Right kidney (tissue), 1 donor: ENCODE results near the gene ZNF45.
A peak's percentile ranks its signal among the peaks of the same experiment; 100 is the strongest.
"Not testable (repeated sequence)": the region's sequence is repeated elsewhere in the genome, so short reads cannot be mapped to it uniquely, and the experiment has no call there.

ENCODE experiments used
- DNase-seq: peaks from one replicate; pipeline ENCODE4 v3.0.0-alpha.2; 2016

The ZNF45 gene

GRCh38 chr19:43913383-43913782, 21.7 kb downstream of the ZNF45 start:
- DNase-seq = no peak

- DNase-seq = no peak
Observed at GRCh38 chr19:43910884-43911283, 24.2 kb downstream of the ZNF45 start.

DNA sequence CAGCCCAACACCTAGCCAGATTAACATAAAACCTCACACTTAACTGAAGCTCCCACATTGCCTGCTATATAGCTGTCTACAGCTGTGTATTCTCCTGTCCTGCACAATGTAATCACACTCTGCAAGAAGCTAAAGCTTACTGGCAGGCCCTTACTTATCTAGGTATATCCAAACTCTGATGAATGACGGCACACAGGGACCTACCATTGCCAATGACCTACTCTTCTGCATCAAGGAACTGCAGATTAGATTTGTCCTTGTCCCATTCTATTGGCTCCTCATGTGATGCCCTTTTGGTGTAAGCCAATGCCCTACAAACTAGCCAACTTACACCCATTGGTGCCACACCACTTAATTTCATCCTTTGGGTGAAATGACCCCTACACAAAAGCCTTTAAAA, 26.4 kb downstream of the ZNF45 start:
- DNase-seq = no peak

DNA sequence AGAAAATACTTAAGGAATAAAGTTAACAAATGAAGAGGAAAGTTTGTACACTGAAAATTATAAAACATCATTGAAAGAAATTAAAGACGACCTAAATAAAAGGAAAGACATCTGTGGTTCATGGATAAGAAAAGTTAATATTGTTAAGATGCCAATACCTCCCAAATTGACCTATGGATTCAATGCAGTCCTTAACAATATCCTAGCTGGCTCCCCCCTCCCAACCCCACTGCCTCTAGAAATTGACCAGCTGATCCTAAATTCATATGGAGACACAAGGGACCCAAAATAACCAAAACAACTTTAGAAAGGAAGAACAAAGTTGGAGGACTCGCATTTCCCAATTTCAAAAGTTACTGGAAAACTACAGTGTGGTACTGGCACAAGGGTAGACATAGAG, 28.3 kb downstream of the ZNF45 start:
- no peak for DNase-seq

- DNase-seq = no peak
Observed at GRCh38 chr19:43905897-43906296, 29.2 kb downstream of the ZNF45 start.

GRCh38 chr19:43902399-43902798, 32.7 kb downstream of the ZNF45 start:
- DNase-seq = no peak

DNA sequence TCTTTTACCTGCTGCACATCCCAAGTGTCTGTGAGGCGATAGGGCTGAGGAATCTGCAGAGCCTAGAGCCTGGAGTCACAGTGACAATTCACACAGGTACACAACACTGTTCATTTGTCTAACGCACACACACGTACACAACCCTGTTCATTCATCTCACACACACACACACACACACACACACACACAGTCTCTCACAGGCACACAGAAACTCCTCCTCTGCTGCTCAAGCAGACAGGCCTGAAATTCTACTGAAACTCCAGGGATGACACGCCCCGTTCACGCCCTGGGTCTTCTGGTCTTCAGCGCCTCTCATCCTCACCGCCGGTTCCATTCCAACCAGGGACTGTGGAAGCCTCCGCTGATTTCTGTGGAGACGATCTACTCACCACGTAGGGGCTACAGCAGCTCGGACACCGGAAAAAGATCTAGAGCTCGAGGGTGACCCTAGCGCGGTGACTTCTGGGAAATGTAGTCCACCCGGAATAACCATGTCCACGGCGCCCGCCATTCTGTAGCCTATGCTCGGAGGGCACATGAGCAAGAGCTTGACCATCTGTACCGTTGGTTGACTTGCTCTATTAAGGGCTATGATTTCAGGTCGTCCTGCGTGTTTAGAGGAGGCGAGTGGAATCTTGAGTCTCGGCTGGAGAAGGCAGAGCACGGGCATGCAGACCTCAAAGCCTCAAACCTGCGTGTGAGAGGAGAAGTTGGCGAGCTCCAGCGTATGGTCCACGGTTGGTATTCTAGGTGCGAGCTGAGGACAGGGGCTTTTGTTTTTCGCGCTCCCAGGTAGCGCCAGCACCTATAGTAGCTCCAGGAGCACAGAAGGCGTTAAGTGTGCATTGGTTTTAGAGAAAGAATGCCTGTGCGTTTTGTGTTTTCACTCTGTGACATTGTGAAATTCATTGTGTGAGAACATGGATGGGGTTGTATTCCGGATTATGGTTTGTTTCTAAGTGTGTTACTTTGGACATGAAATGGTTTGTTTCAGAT, 33.4 kb downstream of the ZNF45 start:
- DNase-seq = peak; percentile 81

GRCh38 chr19:43895727-43896308, 39.3 kb downstream of the ZNF45 start:
- no peak for DNase-seq

- DNase-seq = no peak
Observed at GRCh38 chr19:43883864-43884263, 51.2 kb downstream of the ZNF45 start, which contains the start of gene ZNF404. ZNF404 (minus strand) TSS chr19:43883964.

GRCh38 chr19:43880483-43880882, 54.6 kb downstream of the ZNF45 start:
- no peak for DNase-seq

DNA sequence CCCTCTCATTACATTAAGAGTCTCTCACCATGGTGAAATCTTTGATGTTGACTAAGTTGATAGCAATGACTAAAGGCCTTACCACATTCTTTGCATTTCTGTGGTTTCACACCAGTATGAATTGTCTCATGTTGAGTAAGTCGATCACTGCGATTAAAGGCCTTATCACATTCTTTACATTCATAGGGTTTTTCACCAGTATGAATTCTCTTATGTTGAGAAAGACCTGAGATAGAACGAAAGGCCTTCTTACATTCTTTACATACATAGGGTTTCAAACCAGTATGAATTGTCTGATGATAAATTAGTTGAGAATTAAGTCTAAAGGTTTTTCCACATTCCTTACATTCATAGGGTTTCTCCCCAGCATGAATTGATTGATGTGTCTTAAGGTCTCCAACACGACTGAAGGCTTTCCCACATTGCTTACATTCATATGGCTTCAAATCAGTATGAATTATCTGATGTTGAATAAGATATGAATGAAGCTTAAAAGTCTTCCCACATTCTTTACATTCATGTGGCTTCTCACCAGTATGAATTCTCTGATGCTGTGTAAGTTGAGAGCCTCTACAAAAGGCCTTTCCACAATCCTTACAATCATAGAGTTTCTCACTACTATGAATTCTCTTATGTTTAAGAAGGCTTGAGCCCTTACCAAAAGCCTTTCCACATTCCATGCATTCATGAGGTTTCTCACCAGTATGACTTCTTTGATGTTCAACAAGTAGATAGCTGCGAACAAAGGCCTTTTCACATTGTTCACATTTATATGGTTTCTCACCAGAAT, 62.3 kb downstream of the ZNF45 start:
- DNase-seq = no peak

DNA sequence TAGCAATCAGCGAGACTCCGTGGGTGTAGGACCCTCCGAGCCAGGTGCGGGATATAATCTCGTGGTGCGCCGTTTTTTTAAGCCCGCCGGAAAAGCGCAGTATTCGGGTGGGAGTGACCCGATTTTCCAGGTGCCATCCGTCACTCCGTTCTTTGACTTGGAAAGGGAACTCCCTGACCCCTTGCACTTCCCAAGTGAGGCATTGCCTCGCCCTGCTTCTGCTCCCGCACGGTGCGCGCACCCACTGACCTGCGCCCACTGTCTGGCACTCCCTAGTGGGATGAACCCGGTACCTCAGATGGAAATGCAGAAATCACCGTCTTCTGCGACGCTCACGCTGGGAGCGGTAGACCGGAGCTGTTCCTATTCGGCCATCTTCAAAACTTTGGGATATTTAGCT, 68.2 kb downstream of the ZNF45 start:
- DNase-seq = not testable (repeated sequence)
